Hepatocyte (in vitro differentiated cells): ENCODE measurements around the gene SLC4A5. TPM values are rescaled to one million over a fixed set of nuclear protein-coding genes. Genes with fewer than 3 reads are reported as not detected.

ENCODE experiments used
- DNase-seq: peaks from one replicate; pipeline ENCODE4 v3.0.0-alpha.2; 2016; ENCODE audit warnings: low spot score
- H2AFZ ChIP-seq: fragments of 200-600 bp; sonication (generic); 2 replicates; pipeline ENCODE4 v1.6.0; 2016; ENCODE audit warnings: antibody characterized with exemption, mild to moderate bottlenecking
- H3K27ac ChIP-seq: fragments of 200-600 bp; sonication (generic); 2 replicates; pipeline ENCODE4 v1.5.1; 2016; ENCODE audit warnings: mild to moderate bottlenecking
- H3K27me3 ChIP-seq: fragments of 200-600 bp; sonication (generic); 2 replicates; pipeline ENCODE4 v1.6.1; 2016
- H3K36me3 ChIP-seq: fragments of 200-600 bp; sonication (generic); replicated peaks from 2 replicates; pipeline ENCODE4 v1.5.1; 2016; ENCODE audit warnings: low read depth; ENCODE audit not compliant: insufficient read depth
- H3K4me1 ChIP-seq: fragments of 200-600 bp; sonication (generic); 2 replicates; pipeline ENCODE4 v1.5.1; 2016; ENCODE audit warnings: mild to moderate bottlenecking, moderate library complexity; ENCODE audit not compliant: insufficient read depth
- H3K4me2 ChIP-seq: fragments of 200-600 bp; sonication (generic); 2 replicates; pipeline ENCODE4 v1.6.0; 2016
- H3K4me3 ChIP-seq: fragments of 200-600 bp; sonication (generic); 2 replicates; pipeline ENCODE4 v1.5.1; 2016; ENCODE audit warnings: mild to moderate bottlenecking
- H3K79me2 ChIP-seq: fragments of 200-600 bp; sonication (generic); 2 replicates; pipeline ENCODE4 v1.6.0; 2017; ENCODE audit warnings: mild to moderate bottlenecking
- H3K9me2 ChIP-seq: fragments of 200-600 bp; sonication (generic); replicated peaks from 2 replicates; pipeline ENCODE4 v1.6.0; 2017; ENCODE audit warnings: mild to moderate bottlenecking; ENCODE audit not compliant: insufficient read depth
- H3K9me3 ChIP-seq: fragments of 200-600 bp; sonication (generic); 2 replicates; pipeline ENCODE4 v1.5.1; 2016; ENCODE audit warnings: low read depth, mild to moderate bottlenecking
- H4K20me1 ChIP-seq: fragments of 200-600 bp; sonication (generic); 2 replicates; pipeline ENCODE4 v1.6.0; 2016; ENCODE audit warnings: mild to moderate bottlenecking; ENCODE audit not compliant: insufficient read depth, poor library complexity, severe bottlenecking
- EZH2 ChIP-seq: fragments of 200-600 bp; sonication (generic); IDR thresholded peaks from 2 replicates; pipeline ENCODE4 v1.6.1; 2016; ENCODE audit warnings: antibody characterized with exemption, mild to moderate bottlenecking, borderline replicate concordance
- EZH2phosphoT487 ChIP-seq: fragments of 200-600 bp; sonication (generic); IDR thresholded peaks from one replicate; pipeline ENCODE4 v1.6.1; 2018; ENCODE audit warnings: antibody characterized with exemption, mild to moderate bottlenecking, low read depth, moderate library complexity; ENCODE audit not compliant: unreplicated experiment, severe bottlenecking
- WGBS: methylation state at CpG from one replicate; pipeline ENCODE4 v1.1.6; 2016; ENCODE audit warnings: low lambda C conversion rate; ENCODE audit errors: missing lambda C conversion rate; 5-methylcytosine and 5-hydroxymethylcytosine counted together
- polyA plus RNA-seq: library from polyadenylated mRNA; unstranded; fragments of >200 nt; fragmentation: Nextera tagmentation; extraction: Ambion mirVana; gene quantifications from 2 replicates; pipeline ENCODE4 v1.2.1, GENCODE V29; 2016
- total RNA-seq: library from RNA; depleted of rRNA; stranded (reverse); fragments of >200 nt; gene quantifications from 2 replicates; pipeline ENCODE4 v1.2.3, GENCODE V29; 2014
- TF ChIP-seq, protein P1 (sequence below): fragments of 200-600 bp; sonication (generic); IDR thresholded peaks from 2 replicates; pipeline ENCODE4 v1.5.1; 2016; ENCODE audit warnings: antibody characterized with exemption, mild to moderate bottlenecking; ENCODE audit not compliant: poor library complexity

Gene SLC4A5
- total and polyA plus RNA-seq, 2 experiments from 2014 or later: 0.28 to 1.5 TPM

- peaks cover 13% of the 10 kb centered on the region for H3K4me1 ChIP-seq
- peaks cover 28% of the 10 kb centered on the region for H4K20me1 ChIP-seq
- peak; percentile 74 for DNase-seq
- H3K9me3 ChIP-seq: no peaks in the 10 kb centered on the region
- H3K9me2 ChIP-seq: no peaks in the 10 kb centered on the region
- H3K4me3 ChIP-seq: no peak within 1 kb of the TSS
- H2AFZ ChIP-seq: no peak within 1 kb of the TSS
- H3K4me2 ChIP-seq: peak within 1 kb of the TSS; percentile 85
- 25% methylated on average over 14 of the region's 14 CpGs for WGBS
- TF ChIP-seq, protein P1, sequence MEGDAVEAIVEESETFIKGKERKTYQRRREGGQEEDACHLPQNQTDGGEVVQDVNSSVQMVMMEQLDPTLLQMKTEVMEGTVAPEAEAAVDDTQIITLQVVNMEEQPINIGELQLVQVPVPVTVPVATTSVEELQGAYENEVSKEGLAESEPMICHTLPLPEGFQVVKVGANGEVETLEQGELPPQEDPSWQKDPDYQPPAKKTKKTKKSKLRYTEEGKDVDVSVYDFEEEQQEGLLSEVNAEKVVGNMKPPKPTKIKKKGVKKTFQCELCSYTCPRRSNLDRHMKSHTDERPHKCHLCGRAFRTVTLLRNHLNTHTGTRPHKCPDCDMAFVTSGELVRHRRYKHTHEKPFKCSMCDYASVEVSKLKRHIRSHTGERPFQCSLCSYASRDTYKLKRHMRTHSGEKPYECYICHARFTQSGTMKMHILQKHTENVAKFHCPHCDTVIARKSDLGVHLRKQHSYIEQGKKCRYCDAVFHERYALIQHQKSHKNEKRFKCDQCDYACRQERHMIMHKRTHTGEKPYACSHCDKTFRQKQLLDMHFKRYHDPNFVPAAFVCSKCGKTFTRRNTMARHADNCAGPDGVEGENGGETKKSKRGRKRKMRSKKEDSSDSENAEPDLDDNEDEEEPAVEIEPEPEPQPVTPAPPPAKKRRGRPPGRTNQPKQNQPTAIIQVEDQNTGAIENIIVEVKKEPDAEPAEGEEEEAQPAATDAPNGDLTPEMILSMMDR: no peak
- no peak for TF ChIP-seq EZH2
- TF ChIP-seq EZH2phosphoT487: no peak
- H3K79me2 ChIP-seq: peaks cover 78% of the 10 kb centered on the region
- H3K27me3 ChIP-seq: no peaks in the 10 kb centered on the region
- no peaks in the 10 kb centered on the region for H3K36me3 ChIP-seq
- H3K27ac ChIP-seq: peak within 1 kb of the TSS; percentile 25
These were observed 36.9 kb upstream of the SLC4A5 start, which contains the start of gene DCTN1 for GRCh38 chr2:74379851-74380789. DCTN1 (minus strand) TSS chr2:74380311; CDS start chr2:74380037, 274 bp downstream.

DNA sequence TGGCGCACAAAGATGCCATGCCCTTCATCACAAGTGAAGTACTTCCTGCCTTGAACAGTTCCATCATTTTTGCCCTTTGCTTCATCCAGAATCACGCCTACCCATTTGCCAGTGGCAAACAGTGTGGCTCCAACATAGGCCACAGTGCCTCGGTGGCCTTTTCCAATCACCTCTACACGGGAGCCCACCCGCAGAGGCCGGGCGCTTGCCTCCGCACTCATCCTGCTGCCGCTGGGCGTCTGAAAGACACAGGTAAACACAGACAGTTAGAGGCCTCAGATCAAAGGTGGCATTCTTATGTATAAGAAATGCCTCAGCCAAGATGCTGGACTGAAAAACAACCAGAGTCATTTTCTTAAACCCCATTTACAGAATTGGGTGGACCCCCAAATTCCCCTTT, 34.8 kb upstream of the SLC4A5 start:
- Histone ChIP-seq H3K9me2 (no peaks in the 10 kb centered on the region), H4K20me1 (peaks cover 20% of the 10 kb centered on the region), H3K9me3 (no peaks in the 10 kb centered on the region), H2AFZ (no peak overlapping the region), H3K4me1 (peaks cover 13% of the 10 kb centered on the region), H3K27me3 (no peaks in the 10 kb centered on the region), H3K79me2 (peaks cover 63% of the 10 kb centered on the region), H3K36me3 (no peaks in the 10 kb centered on the region), H3K4me2 (no peak overlapping the region), H3K27ac (no peak overlapping the region), H3K4me3 (no peak overlapping the region)
- WGBS: 96% methylated on average over 10 of the region's 10 CpGs
- DNase-seq: no peak
- TF ChIP-seq EZH2 (no peak), EZH2phosphoT487 (no peak)
- TF ChIP-seq, protein P1: no peak

DNA sequence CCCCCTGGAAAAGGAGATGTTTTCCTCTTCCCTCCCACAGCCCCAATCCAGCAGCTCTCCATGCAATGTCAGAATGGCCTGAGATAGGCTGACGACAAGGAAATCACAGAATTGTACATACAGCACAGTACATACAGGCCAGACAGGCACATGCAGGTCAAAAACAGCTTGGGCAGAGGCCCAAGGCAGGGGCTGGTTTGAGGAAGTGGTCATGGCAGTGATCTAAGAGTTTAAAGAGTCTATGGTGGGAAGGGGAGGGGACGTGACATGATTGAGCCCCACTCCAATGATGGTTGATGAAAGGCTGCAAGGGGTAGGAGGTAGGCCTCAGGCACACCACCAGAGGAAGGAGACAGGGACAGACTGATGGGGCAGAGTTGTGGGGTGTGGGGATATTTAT, 32.6 kb upstream of the SLC4A5 start:
- H3K9me2 ChIP-seq: no peaks in the 10 kb centered on the region
- TF ChIP-seq, protein P1: no peak
- TF ChIP-seq EZH2 (no peak), EZH2phosphoT487 (no peak)
- H3K27me3 ChIP-seq: no peaks in the 10 kb centered on the region
- no peak overlapping the region for H3K27ac ChIP-seq
- peaks cover 53% of the 10 kb centered on the region for H3K79me2 ChIP-seq
- no peak for DNase-seq
- H4K20me1 ChIP-seq: peaks cover 20% of the 10 kb centered on the region
- H3K4me2 ChIP-seq: no peak overlapping the region
- H3K4me3 ChIP-seq: no peak overlapping the region
- no peak overlapping the region for H2AFZ ChIP-seq
- no peaks in the 10 kb centered on the region for H3K9me3 ChIP-seq
- WGBS: 89% methylated on average over 2 of the region's 2 CpGs
- peaks cover 13% of the 10 kb centered on the region for H3K4me1 ChIP-seq
- H3K36me3 ChIP-seq: no peaks in the 10 kb centered on the region
